Ecto neural progenitor cell (in vitro differentiated cells): Measurements from ENCODE around the gene PPIP5K1.
"Not testable (repeated sequence)": the region's sequence is repeated elsewhere in the genome, so short reads cannot be mapped to it uniquely, and the experiment has no call there.

Experiments
- DNase-seq: peaks from one replicate; pipeline ENCODE4 v3.0.0-alpha.2; 2018; ENCODE audit warnings: low spot score

The PPIP5K1 gene

DNA sequence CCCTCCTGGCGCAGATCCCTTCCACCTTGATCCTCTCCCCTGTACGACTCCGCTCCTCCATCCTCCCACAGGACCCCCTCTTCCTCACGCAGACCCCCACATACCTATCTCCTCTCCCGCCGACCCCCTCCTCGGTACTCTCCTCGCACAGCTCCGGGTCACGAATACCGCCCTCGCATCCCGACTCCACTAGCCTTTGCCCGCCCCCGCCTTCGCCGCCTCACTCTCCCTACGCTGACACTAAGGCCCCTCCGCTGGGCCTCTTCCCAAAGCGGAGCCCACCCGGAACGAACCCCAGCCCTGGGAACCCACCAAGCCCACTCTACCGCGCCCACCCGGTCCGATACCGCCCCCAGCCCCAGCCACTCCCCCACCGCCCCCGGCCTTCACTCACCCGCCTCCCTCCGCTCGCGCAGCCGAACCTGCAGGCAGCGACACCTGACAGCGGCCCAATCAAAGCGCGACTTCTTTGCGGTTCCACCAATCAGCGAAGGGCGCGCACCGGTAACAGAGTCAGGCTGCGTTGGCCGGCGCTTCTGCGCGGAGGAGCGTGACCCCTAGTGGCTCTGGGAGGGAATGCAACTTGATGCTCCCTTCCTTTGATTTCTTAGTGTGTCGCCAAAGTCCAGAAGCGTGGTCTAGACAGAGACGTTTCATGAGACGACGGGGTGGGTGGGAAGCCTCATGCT is at the start of gene PPIP5K1:
Gene PPIP5K1 (minus strand): TSS at position 431 of the 689 bp plus-strand sequence. CDS start 5,704 bp downstream, outside the sequence.
- DNase-seq, result not testable (repeated sequence)

DNA sequence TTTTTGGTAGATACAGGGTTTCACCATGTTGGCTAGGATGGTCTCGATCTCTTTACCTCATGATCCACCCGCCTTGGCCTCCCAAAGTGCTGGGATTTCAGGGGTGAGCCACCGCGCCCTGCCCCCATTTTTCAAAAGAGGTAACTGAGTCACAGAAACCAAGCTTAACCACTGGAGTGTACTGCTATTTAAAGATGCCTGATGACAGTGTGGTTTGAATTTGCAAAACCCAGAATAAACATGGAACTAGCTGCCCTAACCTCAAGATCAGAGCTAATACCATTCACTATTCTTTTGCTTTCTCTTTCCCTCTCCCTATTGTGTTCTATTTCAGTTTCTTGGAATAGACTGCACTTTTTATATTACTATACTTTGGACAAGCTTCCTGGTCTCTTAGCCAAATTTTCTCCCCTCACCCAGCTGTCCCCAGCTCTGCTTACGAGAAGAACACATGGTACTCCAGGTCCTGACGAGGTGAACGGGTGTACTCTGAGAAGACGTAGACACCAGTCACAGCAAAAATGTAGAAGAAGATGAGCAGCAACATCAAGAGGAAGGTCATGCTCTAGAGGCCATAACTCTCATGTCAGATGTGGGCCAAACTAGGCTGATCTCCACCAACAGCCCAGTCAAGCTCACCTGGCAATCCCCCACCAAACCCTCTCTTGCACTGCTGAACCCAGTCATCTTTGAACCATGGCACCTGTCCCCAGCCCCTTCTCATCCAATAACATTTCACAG is 48.6 kb upstream of the PPIP5K1 start:
- DNase-seq, result not testable (repeated sequence)

DNA sequence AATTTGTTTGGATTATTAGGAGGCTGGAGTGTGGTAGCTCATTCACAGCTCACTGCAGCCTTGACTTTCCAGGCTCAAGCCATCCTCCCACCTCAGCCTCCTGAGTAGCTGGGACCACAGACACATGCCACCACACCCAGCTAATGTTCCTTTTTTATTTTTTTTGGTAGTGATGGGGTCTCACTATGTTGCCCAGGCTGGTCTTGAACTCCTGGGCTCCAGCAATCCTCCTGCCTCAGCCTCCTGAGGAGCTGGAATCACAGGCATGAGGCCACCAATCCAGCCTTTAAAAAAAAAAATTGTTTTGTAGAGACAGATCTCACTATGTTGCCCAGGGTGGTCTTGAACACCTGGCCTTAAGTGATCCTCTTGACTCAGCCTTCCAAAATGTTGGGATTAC is 36.9 kb upstream of the PPIP5K1 start:
- DNase-seq, result not testable (repeated sequence)

DNA sequence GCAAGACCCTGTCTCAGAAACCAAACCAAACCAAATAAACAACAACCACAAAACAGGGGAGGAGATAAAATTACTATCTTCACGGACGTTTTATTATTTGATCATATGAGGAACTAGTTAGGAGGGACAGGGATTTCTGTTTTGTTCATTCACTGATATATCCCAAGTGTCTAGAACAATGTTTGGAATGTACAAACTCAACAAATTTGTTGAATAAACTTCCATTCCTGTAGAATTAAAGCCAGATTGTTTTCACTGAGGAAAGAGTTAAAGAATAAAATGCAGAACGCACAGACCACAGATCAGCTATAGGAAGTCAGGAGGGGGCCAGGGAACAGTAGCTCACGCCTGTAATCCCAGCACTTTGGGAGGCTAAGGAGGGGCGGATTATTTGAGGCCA is 35.1 kb upstream of the PPIP5K1 start:
- no peak for DNase-seq

DNA sequence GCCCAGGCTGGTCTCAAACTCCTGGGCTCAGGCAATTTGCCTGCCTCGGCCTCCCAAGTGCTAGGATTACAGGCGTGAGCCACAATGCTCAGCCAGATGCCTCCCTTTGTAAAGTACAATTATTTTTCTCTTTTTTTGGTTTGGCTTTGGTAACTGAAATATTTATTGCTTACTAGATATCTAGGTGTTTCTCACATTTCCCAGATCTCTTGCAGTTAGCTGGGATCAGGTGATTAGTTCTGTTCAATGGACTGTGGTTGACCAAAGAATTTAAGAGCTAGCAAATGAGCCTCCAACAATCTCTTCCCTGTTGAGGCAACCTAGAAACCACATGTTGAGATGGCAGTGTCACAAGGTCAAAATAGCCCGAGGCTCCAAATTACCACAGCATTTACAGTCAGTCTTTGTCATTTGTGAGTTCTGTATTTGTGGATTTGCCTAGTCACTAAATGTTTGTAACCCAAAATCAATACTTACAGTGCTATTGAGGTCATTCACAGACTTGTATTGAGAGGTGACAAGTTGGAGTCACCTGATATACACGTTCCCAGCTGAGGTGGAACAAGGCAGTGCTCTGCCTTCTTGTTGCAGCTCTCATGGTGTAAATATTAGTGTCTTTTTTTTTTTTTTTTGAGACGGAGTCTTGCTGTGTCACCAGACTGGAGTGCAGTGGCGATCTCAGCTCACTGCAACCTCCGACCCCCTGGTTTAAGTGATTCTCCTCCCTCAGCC is 32.2 kb upstream of the PPIP5K1 start:
- DNase-seq, result not testable (repeated sequence)

DNA sequence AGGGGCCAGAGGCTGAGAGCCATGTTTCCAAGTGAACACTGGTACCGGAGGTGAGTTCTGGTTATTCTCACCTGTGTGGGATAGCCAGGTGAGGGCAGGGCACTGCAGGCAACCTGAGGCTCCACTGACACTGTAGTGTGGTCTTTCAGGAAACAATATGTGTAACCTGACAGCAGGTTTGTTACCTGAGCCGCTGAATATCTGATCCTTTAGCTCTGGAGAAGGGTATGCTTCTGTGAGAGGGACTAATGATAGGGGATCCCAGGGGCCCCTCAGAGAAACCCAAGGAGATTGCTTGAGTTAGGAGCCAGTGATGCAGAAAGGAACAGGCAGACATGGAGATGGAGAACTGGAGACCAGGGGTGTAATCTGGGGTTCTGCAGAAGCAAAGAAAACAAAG is 28.7 kb upstream of the PPIP5K1 start, which contains the start of gene STRC:
Gene STRC (minus strand): TSS at position 101 of the 400 bp plus-strand sequence. CDS start 78 bp downstream, at position 23.
- DNase-seq, result not testable (repeated sequence)

DNA sequence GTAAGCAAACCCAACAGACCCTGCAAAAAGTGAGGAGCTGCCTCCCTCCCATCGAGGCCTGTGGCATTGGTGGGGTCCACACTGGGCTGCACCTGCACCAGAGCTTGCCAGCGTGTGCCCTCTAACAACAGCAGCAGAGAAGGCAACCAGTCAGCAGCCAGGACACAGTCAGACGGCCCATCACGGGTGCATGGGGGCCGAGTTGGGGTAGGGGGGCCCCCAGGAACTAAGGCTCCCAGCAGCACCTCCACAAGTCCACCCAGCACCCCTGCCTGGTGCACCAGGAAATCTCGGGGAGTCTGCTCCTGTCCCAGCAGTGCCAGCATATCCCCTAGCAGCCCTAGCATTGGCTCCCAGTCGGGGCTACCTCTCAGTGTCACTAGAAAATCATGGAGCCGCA is 27.7 kb upstream of the PPIP5K1 start:
- DNase-seq, result not testable (repeated sequence)

DNA sequence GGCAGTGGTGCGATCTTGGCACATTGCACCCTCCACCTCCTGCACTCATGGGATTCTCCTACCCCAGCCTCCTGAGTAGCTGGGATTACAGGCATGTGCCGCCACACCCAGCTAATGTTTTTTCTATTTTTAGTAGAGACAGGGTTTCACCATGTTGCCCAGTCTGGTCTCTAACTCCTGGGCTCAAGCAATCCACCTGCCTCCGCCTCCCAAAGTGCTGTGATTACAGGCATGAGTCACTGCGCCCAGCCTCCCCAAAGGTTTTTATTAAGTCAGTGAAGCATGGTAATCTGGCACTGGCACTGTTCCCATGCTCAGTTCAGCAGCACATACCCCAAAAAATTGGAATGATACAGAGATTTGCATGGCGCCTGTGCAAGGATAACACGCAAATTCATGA is 12.2 kb upstream of the PPIP5K1 start:
- not testable (repeated sequence) for DNase-seq

DNA sequence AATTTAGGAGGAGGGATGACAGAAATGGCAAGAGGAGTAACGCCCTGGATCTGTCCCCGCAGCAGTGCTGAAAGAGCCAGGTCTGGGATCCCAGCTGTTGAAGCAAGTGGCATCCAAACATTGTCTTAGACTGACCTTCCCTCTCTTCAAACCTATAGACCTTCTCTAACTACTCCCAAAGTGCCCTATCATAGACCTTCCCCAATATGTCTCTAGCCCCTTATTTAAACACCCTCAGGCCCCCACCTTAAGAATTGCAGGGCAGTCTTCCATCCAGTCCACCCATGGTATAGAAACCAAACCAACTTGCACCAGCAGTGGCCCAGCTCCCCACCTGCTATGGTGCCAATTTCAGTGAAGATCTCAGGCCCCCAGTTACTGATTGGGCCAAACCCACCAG is 10.2 kb upstream of the PPIP5K1 start:
- not testable (repeated sequence) for DNase-seq

DNA sequence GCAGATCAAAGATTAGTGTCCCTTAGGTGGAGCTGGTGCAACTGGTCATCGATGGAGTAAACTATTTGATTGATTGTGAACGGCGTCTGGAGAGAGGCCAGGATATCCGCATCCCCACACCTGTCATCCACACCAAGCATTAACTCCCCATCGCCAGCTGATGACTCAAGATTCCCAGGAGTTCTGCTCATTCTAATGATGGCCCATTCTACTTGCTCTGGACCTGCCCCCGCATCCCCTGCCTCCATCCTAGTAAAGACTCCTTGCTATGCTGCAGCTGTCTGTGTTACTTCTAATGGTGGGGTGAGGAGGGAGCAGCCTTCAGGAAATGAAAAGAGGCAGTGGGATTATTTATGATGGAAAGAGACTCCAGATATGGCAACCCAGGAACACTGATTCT is 9.1 kb upstream of the PPIP5K1 start:
- DNase-seq, result not testable (repeated sequence)

DNA sequence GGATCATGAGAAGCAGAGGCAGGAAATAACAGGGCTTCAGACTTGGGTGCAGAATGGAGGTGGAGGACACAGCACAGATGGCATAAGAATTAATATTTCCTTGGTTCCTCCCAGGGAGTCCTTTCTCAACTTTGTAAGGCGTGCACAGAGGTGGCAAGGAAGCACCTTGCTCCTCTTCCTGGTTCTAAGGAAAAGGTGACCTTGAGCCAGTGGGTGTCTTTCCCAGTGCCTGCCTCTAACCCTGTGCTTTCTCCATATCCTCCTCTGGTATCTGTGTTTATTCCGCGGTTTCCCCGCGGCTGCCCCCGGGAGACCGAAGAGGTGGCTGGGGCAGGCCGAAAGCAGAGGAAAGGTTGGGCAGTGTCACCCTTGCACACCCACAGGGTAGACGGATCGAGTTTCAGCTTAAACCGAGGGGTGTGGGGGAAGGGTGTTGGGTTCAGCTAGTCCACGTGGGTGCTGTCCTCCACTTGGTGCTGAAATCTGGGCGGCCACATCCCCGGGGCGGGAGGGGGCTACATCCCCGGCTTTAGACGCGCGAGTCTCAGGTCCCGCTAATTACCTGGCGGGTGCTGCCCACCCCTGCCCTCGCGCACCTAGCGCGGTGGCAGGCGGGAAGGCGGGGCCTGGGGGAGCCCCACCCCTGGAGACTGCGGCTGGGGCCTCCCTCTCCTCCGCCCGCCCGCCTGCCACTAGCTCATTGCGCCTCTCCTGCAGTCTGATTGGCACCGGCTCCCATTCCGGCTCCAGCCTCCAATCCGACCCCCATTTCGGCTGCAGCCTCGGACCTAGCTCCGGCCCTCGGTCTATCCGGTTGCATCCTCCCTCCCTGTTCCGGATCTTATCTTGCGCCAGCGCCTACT is 3.6 kb upstream of the PPIP5K1 start, which contains the start of gene CKMT1B:
Gene CKMT1B (plus strand): TSS at position 700 of the 863 bp plus-strand sequence. CDS start 192 bp downstream, outside the sequence.
- not testable (repeated sequence) for DNase-seq

DNA sequence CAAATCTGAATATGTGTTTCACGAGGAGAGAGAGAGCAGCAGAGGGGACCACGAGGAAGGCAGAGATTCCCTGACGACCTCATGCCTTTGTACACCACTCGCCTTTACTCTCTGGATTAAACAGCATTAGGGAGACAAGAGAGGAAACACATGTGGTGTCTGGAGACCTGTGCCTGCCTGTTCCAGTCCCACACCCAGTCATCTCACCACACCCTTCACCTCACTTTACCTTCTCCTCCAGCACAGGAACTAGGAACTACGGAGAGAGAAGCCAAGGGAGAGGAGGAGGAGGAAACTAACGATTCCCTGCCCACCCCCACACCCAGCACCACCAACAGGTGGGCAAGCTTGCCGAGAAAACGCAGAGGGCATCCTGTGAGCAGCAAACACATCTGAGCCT is 2.8 kb upstream of the PPIP5K1 start:
- not testable (repeated sequence) for DNase-seq

DNA sequence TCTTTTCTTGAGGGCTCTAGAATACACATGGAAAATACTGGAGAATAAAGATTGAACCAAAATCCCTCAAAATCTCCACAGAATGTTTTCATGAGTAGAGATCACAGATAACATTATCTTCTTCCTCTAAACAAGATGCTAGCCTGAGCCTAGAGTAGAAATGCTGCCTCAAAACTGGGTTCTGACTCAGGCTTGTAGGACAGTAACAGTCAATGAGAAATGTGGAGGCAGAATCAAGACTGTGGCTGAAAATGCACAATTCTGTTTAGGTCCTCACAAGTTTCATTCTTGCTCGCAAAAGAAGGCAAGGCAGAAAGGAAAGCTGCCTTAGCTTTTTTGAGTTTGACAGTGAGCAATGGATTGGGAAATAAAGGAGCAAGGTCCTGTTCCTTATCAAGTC is 15.4 kb downstream of the PPIP5K1 start:
- DNase-seq, result not testable (repeated sequence)

DNA sequence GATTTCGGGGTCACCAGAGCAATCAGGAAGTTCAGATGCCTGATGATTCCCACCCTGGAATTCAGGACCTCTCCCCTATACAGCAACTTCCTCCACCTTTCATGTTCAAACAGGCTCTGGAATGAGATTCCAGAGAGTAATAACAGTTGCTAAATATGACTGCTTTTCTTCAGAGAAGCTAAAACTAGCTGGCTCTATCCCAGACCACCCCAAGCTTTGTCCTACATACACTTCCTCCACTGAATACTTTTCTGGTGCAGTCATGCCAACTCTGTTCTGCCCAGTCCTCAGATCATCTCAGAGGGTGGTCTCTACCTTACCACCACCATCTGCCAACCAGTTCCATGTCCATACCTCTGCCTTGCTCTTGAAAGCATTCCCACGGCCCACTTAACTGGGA is 23.4 kb downstream of the PPIP5K1 start:
- not testable (repeated sequence) for DNase-seq

DNA sequence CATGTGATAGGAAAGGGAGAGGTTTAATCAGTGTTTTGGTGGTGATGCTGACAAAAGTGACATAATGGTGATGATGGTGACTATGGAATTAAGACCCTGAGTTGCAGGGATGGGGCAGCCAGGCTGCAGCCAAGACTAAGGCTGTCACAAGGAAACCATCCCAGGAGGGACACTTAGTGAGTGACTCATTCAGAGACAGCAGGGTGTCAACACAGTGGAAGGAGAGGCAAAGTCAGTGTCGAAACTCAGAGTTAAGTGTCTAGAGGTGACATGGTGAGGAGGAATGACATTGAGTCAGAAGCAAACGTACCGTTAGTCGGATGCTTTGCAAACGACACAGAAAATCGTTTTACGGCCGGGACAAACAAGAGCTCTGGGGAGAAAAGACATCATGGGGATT is 26.2 kb downstream of the PPIP5K1 start:
- DNase-seq, result not testable (repeated sequence)

DNA sequence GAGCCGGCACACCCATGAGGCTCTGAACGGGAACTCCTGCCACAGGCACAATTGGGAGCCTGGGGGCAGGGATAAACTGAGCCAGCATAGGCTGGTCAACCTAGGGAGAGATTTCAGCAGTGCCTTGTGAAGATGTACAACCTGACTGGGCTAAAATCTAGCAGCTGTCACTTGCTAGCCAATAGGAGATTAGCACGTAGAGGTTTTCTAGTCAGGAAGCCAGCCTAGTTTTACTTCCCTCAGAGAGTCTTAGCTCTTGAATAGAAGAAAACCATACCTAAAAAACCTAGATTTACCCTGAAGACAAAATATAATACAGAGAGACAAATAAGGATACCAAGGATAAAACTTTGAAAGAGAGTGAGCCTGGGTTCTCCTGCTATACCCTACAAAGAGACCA is 27.3 kb downstream of the PPIP5K1 start:
- DNase-seq, result not testable (repeated sequence)

DNA sequence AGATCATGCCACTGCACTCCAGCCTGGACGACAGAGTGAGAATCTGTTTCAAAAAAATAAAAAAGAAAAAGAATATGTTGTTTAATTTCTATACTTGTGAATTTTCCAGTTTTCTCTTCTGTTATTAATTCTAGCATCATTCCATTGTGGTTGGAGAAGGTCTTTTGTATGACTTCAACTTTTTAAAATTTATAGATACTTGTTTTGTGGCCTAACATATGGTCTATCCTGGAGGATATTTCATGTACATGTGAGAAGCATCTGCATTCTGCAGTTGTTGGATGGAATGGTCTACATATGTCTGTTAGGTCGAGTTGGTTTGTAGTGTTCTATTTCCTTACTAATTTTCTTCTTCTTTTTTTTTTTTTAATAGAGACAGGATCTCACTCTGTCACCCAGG is 37.0 kb downstream of the PPIP5K1 start:
- DNase-seq, result no peak

DNA sequence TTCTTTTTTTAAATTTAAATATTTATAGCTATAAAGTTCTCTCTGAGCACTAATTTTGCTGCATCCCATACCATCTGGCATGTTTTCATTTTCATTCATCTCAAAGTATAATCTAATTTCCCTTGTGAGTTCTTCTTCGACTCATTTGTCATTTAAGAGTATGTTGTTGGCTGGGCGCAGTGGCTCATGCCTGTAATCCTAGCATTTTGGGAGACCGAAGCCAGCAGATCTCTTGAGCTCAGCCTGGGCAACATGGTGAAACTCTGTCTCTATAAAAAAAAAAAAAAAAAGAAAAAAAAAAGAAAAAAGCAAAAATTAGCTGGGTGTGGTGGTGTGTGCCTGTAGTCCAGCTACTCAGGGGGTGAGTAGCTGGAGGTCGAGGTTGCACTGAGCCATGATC is 37.8 kb downstream of the PPIP5K1 start:
- no peak for DNase-seq

DNA sequence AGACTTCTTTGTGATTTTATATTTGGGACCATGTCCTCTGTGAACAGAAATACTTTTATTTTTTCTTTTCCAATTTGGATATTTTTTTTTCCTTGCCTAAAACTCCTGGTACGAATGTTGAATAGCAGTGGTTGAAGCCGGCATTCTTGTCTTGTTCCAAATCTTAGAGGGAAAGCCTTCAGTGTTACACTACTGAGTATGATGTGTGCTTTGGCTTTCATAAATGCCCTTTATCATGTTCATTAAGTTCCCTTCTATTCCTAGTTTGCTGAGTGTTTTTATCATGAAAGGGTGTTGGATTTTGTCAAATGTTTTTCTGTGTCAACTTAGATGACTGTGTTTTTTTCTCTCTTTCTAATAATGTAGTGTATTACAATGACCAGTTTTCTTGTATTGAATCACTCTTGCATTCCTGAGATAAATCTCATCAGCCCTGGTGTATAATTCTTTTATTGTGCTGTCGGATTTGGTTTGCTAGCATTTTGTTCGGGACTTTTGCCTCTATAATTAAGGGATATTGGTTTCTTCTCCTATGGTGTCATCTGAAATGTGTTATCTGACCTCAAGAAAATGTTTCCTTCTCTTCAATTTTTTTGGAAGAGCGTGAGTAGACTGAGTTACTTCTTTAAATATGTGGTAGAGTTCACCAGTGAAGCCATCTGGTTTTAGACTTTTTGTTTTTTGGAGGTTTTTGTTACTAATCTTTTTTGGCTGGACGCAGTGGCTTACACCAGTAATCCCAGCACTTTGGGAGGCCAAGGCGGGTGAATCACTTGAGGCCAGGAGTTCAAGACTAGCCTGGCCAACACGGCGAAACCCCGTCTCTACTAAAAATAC is 39.3 kb downstream of the PPIP5K1 start:
- no peak for DNase-seq

DNA sequence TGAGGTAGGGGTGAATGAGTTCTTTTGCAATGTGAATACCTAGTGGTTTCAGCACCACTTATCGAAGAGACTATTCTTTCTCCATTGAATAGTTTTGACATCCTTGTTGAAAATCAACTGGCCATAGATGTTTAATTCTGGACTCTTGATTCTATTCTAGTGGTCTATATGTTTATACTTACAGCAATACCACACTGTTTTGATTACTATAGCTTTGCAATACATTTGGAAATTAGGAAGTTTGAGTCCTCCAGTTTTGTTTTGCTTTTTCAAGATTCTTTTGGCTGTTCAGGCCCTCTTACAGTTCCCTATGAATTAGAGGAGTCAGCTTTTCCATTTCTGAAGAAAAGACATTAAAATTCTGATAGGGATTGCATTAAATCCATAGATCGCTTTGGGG is 42.5 kb downstream of the PPIP5K1 start:
- no peak for DNase-seq

DNA sequence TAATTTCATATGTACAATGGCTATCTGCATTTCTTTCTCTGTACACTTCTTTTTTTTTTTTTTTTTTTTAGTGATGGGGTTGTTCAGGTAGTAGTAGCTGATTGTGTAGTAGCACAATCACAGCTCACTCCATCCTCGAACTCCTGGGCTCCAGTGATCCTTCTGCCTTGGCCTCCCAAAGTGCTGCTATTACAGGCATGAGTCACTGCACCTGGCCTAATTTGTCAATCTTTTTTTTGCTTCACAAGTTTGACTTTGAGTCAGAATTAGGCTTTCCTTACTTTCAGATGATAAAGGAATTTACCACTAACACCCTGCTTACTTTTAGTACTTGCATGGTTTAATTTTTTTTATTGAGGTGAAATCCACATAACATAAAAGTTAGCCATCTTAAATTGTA is 44.6 kb downstream of the PPIP5K1 start:
- no peak for DNase-seq
